ENCODE measurements around the gene RPL5. TPM values are rescaled to one million over a fixed set of nuclear protein-coding genes. Genes with fewer than 3 reads are reported as not detected.
A peak's percentile ranks its signal among the peaks of the same experiment; 100 is the strongest.

The RPL5 gene
- total and polyA plus RNA-seq, 9 of the 15 experiments (the other 6 are each of a cell fraction or from before 2014, with no cell fraction given): 1,467 to 4,252 (median 2,454) TPM

- TF ChIP-seq PML (IDR thresholded peaks at IDR 0.05; ENCODE audit: low read length) (no peak), RAD51 (IDR thresholded peaks at IDR 0.05; ENCODE audit: borderline replicate concordance, low read depth) (no peak), ZNF445 (CRISPR knock-in tag; IDR thresholded peaks at IDR 0.05; ENCODE audit: low read depth) (no peak), RBM22 (IDR thresholded peaks at IDR 0.05; ENCODE audit: low read depth, low read length, poor library complexity, severe bottlenecking) (peak; percentile 38), POLR2AphosphoS2 (IDR thresholded peaks at IDR 0.05; ENCODE audit: low read length) (peak; percentile 56; the same call in 1 of the 2 replicates), POLR2A (conservative IDR thresholded peaks at IDR 0.05) (0 out of 2 replicates have a peak, but pooled peaks have one; percentile 6), PRDM10 (IDR thresholded peaks at IDR 0.05; ENCODE audit: partially characterized antibody) (no peak), PHB (CRISPR knock-in tag; IDR thresholded peaks at IDR 0.05) (no peak), ZNF507 (tag; conservative IDR thresholded peaks at IDR 0.05) (no peak), SNRNP70 (optimal IDR thresholded peaks at IDR 0.05; ENCODE audit: low read depth, low read length) (no peak), CREBBP (IDR thresholded peaks at IDR 0.05; ENCODE audit: low read depth, low read length) (no peak), PKNOX1 (IDR thresholded peaks at IDR 0.05) (no peak)
Observed at GRCh38 chr1:92843429-92844352, 11.9 kb downstream of the RPL5 start (continued).

Data from K562 (cell line).